Heart right ventricle (tissue), 16 donors: ENCODE data around the gene GP1BA. TPM values are rescaled to one million over a fixed set of nuclear protein-coding genes. Genes with fewer than 3 reads are reported as not detected.

Experiments
- ATAC-seq, 8 donors: fragments of 200-7000 bp; cut with Tn5 transposase; one replicate each; pipeline ENCODE4 v1.9.1; 2020; ENCODE audit warnings: mild to moderate bottlenecking in 8 of 8, moderate library complexity in 8 of 8, moderate number of reproducible peaks in 1 of 8
- DNase-seq, 2 donors: peaks; one replicate each; pipeline ENCODE4 v3.0.0-alpha.2; 2020
- H3K27ac ChIP-seq, 10 donors: fragments of 200-600 bp; sonication (generic) in 2 of 10; one replicate each; pipeline versions ENCODE4 v1.5.0 to v1.8.0; 2020 to 2022; ENCODE audit warnings: mild to moderate bottlenecking in 3 of 10
- H3K27me3 ChIP-seq, 7 donors: fragments of 200-600 bp; one replicate each; pipeline ENCODE4 v1.8.0; 2021 to 2022; ENCODE audit warnings: mild to moderate bottlenecking in 2 of 7
- H3K36me3 ChIP-seq, 9 donors: fragments of 200-600 bp; sonication (generic) in 1 of 9; one replicate each; pipeline versions ENCODE4 v1.5.0 to v1.8.0; 2020 to 2022; ENCODE audit warnings: mild to moderate bottlenecking in 2 of 9
- H3K4me1 ChIP-seq, 9 donors: fragments of 200-600 bp; sonication (generic) in 1 of 9; one replicate each; pipeline versions ENCODE4 v1.5.0 to v1.8.0; 2020 to 2022; ENCODE audit warnings: mild to moderate bottlenecking in 4 of 9
- H3K4me3 ChIP-seq, 10 donors: fragments of 200-600 bp; sonication (generic) in 2 of 10; one replicate each; pipeline versions ENCODE4 v1.5.0 to v1.8.0; 2020 to 2022; ENCODE audit warnings: mild to moderate bottlenecking in 7 of 10, moderate library complexity in 2 of 10
- H3K9me3 ChIP-seq, 11 donors: fragments of 200-600 bp in 10 of 11; sonication (generic) in 2 of 11; one replicate each; pipeline versions ENCODE4 v1.5.0 to v1.8.0; 2013 to 2022; ENCODE audit warnings: mild to moderate bottlenecking in 2 of 11, control low read depth in 1 of 11, moderate library complexity in 1 of 11
- WGBS, 2 donors: extraction: QIAGEN DNeasy Blood & Tissue Kit; methylation state at CpG; one replicate each; pipeline ENCODE4 v1.1.7; 2013; ENCODE audit warnings: inconsistent platforms in 1 of 2; 5-methylcytosine and 5-hydroxymethylcytosine counted together
- intact Hi-C, 10 donors: fragments of 100-400 bp; cut with DNase I; formaldehyde crosslinking; loops; one replicate each; pipeline versions ENCODE4 v1.11.1 to v1.14.2; 2022
- polyA plus RNA-seq, 2 donors: library from polyadenylated mRNA; stranded (reverse); fragments of 200-250 nt; gene quantifications; one replicate each; pipeline ENCODE4 v1.2.3, GENCODE V29; 2013
- total RNA-seq, 10 donors: library from RNA; stranded (reverse); fragmentation: NEBNext Ultra II Directional in 3 of 10; extraction: Animal tissue kit (Norgen Biotek cat#: 25700) in 3 of 10; gene quantifications; one replicate each; pipeline versions ENCODE4 v1.2.1 to v1.2.4, GENCODE V29; 2021 to 2023
- TF ChIP-seq, protein P1 (sequence below), 9 donors: fragments of 200-600 bp; sonication (generic) in 2 of 9; IDR thresholded peaks; one replicate each; pipeline versions ENCODE4 v1.5.0 to v1.8.0; 2021 to 2022; ENCODE audit warnings: antibody characterized with exemption in 9 of 9, mild to moderate bottlenecking in 5 of 9, moderate library complexity in 1 of 9
- donor health status: Arrhythmogenic right ventricular cardiomyopathy.
- donor health status: ischemic (EF 13 %, LVEDD 7.1; RV severe dilation, severe dysfunction).
- donor health status: healthy with polysubstance abuse.
- donor health status: DM: no; HTN: yes; CAD: no.
- donor health status: DM: no; HTN: no; CAD: no.
- donor health status: ischemic (EF 25% LVEDD 6.9; RV normal size, moderate dysfunction).
- donor health status: ischemic (EF 25% LVEDD 5.7; RV mildly dilated, moderate dysfunction).
- donor health status: healthy.
- donor health status: DM: yes; HTN: yes; CAD: no.
- donor health status: Ischemic cardiomyopathy.
- donor health status: ischemic (EF 35%, LVEDD 5.7; RV mildly dilated, moderate dysfunction).
- donor health status: nonischemic (EF 11% LVEDD 7.7; RV severe dilation, severe dysfunction).
- donor health status: DM: yes; HTN: yes; CAD: no.
- donor health status: PGD.
- donor health status: ischemic (EF 29% LVEDD 5.4; RV normal size, mild dysfunction).
- donor health status: nonischemic (EF 23%, LVEDD 6.1; RV moderate dilation, normal function).

GP1BA gene
- total and polyA plus RNA-seq, 12 donors, result 0.04 to 0.53 (median 0.26) TPM; not detected in 5

DNA sequence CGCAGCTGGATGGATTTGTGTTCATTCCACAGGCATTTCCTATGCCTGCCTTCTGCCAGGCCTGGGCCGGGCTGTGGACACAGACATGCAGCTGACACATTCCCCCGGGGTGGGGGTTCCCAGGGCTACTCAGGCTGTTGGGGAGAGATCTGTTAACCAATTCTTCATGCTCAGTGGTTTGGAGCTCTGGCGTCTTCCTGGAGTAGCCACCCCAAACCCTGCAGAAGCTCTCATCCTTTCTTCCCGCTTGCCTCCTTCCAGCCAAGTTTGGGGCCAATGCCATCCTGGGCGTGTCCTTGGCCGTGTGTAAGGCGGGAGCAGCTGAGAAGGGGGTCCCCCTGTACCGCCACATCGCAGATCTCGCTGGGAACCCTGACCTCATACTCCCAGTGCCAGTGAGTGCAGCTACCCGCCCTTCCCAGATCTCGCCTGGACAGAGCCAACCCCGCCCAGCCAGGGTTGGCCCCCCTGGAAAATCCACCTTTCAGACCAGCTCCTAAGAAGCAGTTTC, 21.4 kb downstream of the GP1BA start:
- TF ChIP-seq, protein P1, sequence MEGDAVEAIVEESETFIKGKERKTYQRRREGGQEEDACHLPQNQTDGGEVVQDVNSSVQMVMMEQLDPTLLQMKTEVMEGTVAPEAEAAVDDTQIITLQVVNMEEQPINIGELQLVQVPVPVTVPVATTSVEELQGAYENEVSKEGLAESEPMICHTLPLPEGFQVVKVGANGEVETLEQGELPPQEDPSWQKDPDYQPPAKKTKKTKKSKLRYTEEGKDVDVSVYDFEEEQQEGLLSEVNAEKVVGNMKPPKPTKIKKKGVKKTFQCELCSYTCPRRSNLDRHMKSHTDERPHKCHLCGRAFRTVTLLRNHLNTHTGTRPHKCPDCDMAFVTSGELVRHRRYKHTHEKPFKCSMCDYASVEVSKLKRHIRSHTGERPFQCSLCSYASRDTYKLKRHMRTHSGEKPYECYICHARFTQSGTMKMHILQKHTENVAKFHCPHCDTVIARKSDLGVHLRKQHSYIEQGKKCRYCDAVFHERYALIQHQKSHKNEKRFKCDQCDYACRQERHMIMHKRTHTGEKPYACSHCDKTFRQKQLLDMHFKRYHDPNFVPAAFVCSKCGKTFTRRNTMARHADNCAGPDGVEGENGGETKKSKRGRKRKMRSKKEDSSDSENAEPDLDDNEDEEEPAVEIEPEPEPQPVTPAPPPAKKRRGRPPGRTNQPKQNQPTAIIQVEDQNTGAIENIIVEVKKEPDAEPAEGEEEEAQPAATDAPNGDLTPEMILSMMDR (IDR thresholded peaks at IDR 0.05), result no peak
- peak overlapping the region in 1 of 10 donors; percentile 99 for H3K4me3 ChIP-seq
- WGBS, 2 donors, result 68% methylated on average over 14 of the region's 14 CpGs
- H3K27me3 ChIP-seq, result no peaks in the 10 kb centered on the region
- ATAC-seq, result no peak
- peak overlapping the region in 3 of 10 donors; percentile 9 to 100 (median 100) for H3K27ac ChIP-seq
- H3K4me1 ChIP-seq, result peaks cover 5 to 66% (median 15%) of the 10 kb centered on the region in 9 donors
- peaks cover 0 to 16% (median 5%) of the 10 kb centered on the region in 9 donors for H3K36me3 ChIP-seq
- DNase-seq, result no peak
- intact Hi-C loops, result no loop called here
- no peaks in the 10 kb centered on the region for H3K9me3 ChIP-seq

DNA sequence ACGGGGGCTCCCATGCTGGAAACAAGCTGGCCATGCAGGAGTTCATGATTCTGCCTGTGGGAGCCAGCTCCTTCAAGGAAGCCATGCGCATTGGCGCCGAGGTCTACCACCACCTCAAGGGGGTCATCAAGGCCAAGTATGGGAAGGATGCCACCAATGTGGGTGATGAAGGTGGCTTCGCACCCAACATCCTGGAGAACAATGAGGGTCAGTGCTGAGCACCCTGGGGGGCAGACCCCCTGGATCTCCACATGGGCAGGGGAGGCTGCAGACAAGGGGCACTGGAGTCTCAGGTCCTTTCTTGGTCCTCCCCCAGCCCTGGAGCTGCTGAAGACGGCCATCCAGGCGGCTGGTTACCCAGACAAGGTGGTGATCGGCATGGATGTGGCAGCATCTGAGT, 23.0 kb downstream of the GP1BA start:
- H3K27me3 ChIP-seq, result no peaks in the 10 kb centered on the region
- TF ChIP-seq, protein P1 (IDR thresholded peaks at IDR 0.05), result no peak
- peaks cover 0 to 32% (median 15%) of the 10 kb centered on the region in 9 donors for H3K36me3 ChIP-seq
- no peak overlapping the region for H3K4me3 ChIP-seq
- 96 to 97% methylated on average over 8 of the region's 8 CpGs for WGBS, 2 donors
- H3K4me1 ChIP-seq, result peaks cover 3 to 62% (median 12%) of the 10 kb centered on the region in 9 donors
- H3K9me3 ChIP-seq, result no peaks in the 10 kb centered on the region
- no peak for ATAC-seq
- intact Hi-C loops, result no loop called here
- no peak for DNase-seq
- no peak overlapping the region for H3K27ac ChIP-seq

DNA sequence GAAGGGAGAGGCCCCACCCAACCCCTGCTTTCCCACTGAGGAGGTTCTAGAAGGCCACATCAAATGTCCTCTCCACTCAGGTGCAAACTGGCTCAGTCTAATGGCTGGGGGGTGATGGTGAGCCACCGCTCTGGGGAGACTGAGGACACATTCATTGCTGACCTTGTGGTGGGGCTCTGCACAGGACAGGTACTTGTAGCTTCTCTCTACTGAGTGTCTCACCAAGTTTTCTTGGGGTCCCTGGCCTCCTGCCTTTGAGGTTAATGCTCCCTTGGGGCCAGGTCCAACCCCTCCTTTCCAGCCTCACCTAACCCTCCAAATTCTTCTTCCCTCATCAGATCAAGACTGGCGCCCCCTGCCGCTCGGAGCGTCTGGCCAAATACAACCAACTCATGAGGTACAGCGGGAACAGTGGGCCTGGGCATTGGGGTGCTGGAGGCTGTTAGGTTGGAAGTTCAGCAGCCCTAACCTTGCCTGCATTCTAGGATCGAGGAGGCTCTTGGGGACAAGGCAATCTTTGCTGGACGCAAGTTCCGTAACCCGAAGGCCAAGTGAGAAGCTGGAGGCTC, 24.5 kb downstream of the GP1BA start:
- TF ChIP-seq, protein P1 (IDR thresholded peaks at IDR 0.05), result peak in 6 of 9 donors; percentile 21 to 45 (median 32)
- H3K4me3 ChIP-seq, result no peak overlapping the region
- peaks cover 0 to 47% (median 22%) of the 10 kb centered on the region in 9 donors for H3K36me3 ChIP-seq
- peaks cover 0 to 48% (median 0%) of the 10 kb centered on the region in 9 donors for H3K4me1 ChIP-seq
- no peaks in the 10 kb centered on the region for H3K9me3 ChIP-seq
- intact Hi-C loops, result no loop called here
- H3K27ac ChIP-seq, result no peak overlapping the region
- ATAC-seq (no peak), DNase-seq (no peak)
- WGBS, 2 donors, result 76 to 78% methylated on average over 10 of the region's 10 CpGs
- H3K27me3 ChIP-seq, result no peaks in the 10 kb centered on the region

DNA sequence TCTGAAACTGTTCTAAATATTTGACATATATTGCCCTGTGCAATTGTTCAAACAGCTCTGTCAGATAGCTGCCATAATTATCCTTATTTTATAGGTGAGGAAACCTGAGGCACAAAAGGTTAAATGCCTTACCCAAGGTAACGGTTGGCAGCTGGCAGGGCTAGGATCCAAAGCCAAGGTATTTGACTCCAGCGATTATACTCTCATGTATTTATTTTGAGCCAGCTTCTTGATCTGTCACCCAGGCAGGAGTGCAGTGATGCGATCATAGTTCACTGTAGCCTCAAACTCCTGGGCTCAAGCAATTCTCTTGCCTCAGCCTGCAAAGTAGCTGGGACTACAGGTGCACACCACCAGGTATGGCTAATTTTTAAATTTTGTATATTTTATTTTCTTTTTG, 26.0 kb downstream of the GP1BA start:
- Histone ChIP-seq H3K36me3 (peaks cover 0 to 55% (median 22%) of the 10 kb centered on the region in 9 donors), H3K27ac (peak overlapping the region in 2 of 10 donors; percentile 6 to 41), H3K9me3 (no peaks in the 10 kb centered on the region), H3K27me3 (no peaks in the 10 kb centered on the region), H3K4me1 (peaks cover 0 to 34% (median 0%) of the 10 kb centered on the region in 9 donors), H3K4me3 (no peak overlapping the region)
- no peak for DNase-seq
- WGBS, 2 donors, result 53 to 69% methylated on average over 3 of the region's 3 CpGs
- intact Hi-C loops, result no loop called here
- peak in 3 of 8 donors; percentile 18 to 46 (median 34) for ATAC-seq
- TF ChIP-seq, protein P1 (IDR thresholded peaks at IDR 0.05), result no peak
